GM12873 (cell line): ENCODE data around the gene CCDC183.

Source experiments
- CTCF ChIP-seq: IDR thresholded peaks from 2 replicates; pipeline ENCODE4 v1.5.1; 2012; ENCODE audit warnings: low read depth, mild to moderate bottlenecking, moderate library complexity, low read length, control low read depth; ENCODE audit not compliant: insufficient read depth; ENCODE audit errors: missing control alignments

The CCDC183 gene

DNA sequence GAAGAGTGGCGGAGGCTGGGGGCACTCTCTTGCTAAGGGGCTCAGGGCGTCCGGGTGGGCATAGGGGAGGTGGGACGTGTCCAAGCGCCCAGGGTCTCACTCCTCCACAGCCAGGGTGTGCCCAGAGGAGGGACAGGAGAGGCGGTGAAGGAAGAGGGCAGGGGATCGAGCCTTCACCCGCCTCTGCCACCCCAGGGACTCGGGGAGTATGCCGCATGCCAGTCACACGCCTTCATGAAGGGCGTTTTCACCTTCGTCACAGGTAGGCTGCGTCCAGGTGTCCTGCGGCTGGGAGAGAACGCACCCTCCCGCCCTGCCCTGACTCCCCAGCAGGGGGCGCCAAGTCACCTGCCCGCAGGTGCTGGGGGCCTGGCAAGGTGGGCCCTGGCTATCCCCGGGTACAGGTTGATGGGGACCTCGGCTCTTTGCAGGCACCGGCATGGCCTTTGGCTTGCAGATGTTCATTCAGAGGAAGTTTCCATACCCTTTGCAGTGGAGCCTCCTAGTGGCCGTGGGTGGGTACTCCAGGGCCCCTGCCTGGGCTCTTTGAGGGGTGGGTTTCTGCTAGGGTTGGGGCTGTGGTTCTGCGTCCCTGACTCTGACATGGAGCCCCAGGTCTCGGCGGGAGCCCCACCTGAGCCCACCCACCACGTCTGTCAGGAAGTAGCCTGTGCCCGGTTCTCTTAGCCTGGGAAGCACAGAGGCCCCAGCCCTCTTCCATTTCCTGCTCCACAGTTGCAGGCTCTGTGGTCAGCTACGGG, 4.4 kb upstream of the CCDC183 start:
- TF ChIP-seq CTCF, result peak; percentile 96

DNA sequence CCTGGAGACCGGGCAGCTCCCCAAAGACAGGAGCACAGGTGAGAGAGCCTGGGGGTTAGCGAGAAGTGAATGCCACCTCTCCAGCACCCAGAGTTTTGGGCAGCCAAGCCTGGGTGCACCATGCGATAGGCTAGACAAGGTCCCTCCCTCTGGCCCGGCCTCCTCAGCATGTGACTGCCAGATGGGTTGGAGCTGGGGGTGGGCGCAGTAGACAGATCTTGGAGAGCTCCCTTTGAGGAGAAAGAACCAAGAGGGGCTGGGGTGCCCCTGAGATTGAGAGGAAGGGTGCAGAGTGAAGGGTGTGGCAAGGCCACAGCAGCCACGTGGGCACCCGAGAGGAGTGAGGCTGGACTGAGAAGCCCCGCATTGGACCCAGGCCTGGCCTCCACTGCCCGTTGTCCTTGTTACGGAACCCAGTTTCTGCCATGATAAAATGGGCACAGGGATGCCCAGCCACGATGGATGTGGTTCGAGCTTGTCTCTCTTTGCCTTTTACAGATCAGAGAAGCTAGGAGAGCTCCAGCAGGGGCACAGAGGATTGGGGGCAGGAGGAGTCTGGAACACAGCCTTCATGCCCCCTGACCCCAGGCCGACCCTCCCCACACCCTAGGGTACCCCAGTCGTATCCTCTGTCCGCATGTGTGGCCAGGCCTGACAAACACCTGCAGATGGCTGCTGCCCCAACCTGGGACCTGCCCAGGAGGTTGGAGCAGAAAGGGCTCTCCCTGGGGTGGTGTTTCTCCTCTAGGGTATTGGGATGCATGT, 3.6 kb upstream of the CCDC183 start:
- no peak for TF ChIP-seq CTCF

DNA sequence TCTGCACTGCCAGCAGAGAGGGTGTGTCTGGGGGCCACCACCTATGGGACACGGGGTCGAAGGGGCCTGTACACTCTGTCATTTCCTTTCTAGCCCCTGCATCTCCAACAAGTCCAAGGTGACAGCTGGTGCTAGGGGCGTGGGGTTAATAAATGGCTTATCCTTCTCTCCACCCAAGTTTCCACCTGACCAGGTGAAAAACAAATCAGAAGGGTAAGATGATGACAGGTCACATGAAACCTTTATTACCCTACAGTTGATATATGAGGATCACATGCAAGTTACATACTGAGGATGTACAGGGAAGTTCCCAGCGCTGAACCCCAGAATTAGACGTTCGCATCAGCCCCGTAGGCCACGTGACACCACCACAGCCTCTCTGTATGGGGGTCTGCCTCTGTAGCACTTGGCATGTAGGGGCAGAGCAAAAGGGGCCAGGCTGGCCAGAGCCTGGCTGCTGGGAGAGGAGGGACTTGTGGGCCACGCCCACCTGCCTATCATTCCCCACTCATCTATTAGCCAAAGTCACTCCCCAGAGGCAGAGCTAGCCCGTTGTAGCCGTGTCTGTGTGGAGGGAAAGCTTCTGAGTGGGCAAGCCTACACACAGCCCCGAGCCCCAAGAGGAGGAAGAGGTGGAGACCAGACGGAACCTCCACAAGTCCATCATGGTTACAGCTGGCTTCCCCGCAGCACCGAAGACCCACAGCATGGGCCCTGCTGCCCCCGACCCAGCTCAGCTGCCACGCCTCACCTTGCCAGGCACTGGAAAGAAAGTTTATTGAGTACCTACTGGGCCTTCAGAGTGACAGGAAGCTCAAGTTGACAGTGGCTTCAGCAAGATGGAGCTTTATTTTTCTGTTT, 2.8 kb upstream of the CCDC183 start:
- no peak for TF ChIP-seq CTCF

DNA sequence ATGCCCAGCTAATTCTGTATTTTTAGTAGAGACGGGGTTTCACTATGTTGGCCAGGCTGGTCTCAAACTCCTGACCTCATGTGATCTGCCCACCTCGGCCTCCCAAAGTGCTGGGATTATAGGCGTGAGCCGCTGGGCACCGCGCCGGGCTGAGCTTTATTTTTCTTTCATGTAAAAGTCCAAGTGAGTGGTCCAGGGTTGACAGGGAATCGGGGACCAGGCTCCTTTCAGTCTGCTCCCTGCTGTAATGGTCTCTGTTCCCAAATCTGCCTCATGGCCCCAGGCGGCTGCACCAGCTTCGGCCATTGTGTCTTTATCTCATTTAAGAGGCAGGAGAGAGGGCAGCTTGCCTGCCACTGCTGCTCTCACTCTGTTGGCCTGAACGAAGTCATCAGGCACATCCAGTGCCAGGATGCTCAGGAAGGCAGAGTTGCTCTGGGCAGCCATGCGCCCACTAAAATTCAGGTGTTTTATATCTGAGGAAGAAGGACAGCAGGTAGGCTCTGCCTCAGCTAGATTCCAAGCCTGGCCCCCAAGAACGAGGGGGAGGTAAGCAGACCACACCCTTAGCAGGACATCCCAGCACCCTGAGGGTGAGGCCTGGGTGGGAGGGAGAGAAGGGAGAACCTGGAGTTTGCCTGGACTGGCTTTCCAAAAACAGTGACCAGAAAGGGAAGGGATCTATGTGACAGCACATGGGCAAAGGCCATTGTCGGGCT, 1.7 kb upstream of the CCDC183 start:
- no peak for TF ChIP-seq CTCF

DNA sequence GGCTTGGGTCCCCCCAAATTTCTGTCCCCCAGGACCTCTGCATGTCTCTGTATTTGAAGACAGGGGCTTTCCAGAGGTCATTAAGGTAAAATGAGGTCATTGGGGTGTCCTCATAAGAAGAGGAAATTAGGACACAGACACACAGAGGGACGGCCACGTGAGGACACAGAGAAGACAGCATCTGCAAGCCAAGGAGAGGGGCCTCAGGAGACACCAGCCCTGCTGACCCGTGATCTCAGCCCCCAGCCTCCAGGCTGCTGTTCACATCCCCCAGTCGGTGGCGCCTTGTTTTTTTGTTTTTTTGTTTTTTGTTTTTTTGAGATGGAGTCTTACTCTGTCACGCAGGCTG, 1.2 kb upstream of the CCDC183 start:
- no peak for TF ChIP-seq CTCF

- TF ChIP-seq CTCF, result no peak
These were observed 2.6 kb downstream of the CCDC183 start for GRCh38 chr9:136798708-136799078.
